H1 (cell line): ENCODE data around the gene GGN. TPM values are rescaled to one million over a fixed set of nuclear protein-coding genes. Genes with fewer than 3 reads are reported as not detected.
A peak's percentile ranks its signal among the peaks of the same experiment; 100 is the strongest.

Source experiments
- ASH2L ChIP-seq: fragments of 200-600, 300-600 bp; sonication (generic); IDR thresholded peaks from one replicate; pipeline ENCODE4 v1.7.1; 2017; ENCODE audit warnings: low read length
- BACH1 ChIP-seq: IDR thresholded peaks from 2 replicates; pipeline ENCODE4 v1.6.1; 2012; ENCODE audit warnings: low read length, improper control_type of control experiment
- BRCA1 ChIP-seq: IDR thresholded peaks from 2 replicates; pipeline ENCODE4 v1.6.1; 2012; ENCODE audit warnings: low read depth, low read length, improper control_type of control experiment
- CBX5 ChIP-seq: fragments of 300-800, 300-1000 bp; sonication (generic); IDR thresholded peaks from 2 replicates; pipeline ENCODE4 v1.7.1; 2016; ENCODE audit warnings: antibody characterized with exemption, low read length, low read depth
- CBX8 ChIP-seq: fragments of 300-800, 300-1000 bp; sonication (generic); IDR thresholded peaks from 2 replicates; pipeline ENCODE4 v1.7.1; 2016; ENCODE audit warnings: low read depth, low read length, borderline replicate concordance
- CHD2 ChIP-seq: IDR thresholded peaks from 2 replicates; pipeline ENCODE4 v1.6.1; 2012; ENCODE audit warnings: low read length, improper control_type of control experiment
- FOSL1 ChIP-seq: IDR thresholded peaks from 2 replicates; pipeline ENCODE4 v1.6.1; 2011; ENCODE audit warnings: mild to moderate bottlenecking, low read depth, low read length, moderate library complexity; ENCODE audit not compliant: insufficient read depth
- GABPA ChIP-seq: IDR thresholded peaks from 2 replicates; pipeline ENCODE4 v1.6.1; 2011; ENCODE audit warnings: mild to moderate bottlenecking, low read length, moderate library complexity, borderline replicate concordance; ENCODE audit not compliant: insufficient read depth
- JUN ChIP-seq: IDR thresholded peaks from 2 replicates; pipeline ENCODE4 v1.6.1; 2011; ENCODE audit warnings: low read depth, mild to moderate bottlenecking, improper control_type of control experiment, low read length
- KDM1A ChIP-seq: fragments of 200-600, 300-600 bp; sonication (generic); IDR thresholded peaks from 2 replicates; pipeline ENCODE4 v1.7.1; 2016; ENCODE audit warnings: mild to moderate bottlenecking, low read length, borderline replicate concordance
- POLR2A ChIP-seq, 2 experiments: IDR thresholded peaks; 1 replicate in 1 of 2; 2 replicates in 1 of 2; pipeline ENCODE4 v1.6.1; 2011; ENCODE audit warnings: low read depth in 2 of 2, low read length in 2 of 2, mild to moderate bottlenecking in 2 of 2; ENCODE audit errors: control extremely low read depth in 1 of 2
- POU5F1 ChIP-seq: IDR thresholded peaks from 2 replicates; pipeline ENCODE4 v1.6.1; 2011; ENCODE audit warnings: low read depth, mild to moderate bottlenecking, low read length, moderate library complexity
- RFX5 ChIP-seq: IDR thresholded peaks from 2 replicates; pipeline ENCODE4 v1.6.1; 2011; ENCODE audit warnings: low read depth, low read length, improper control_type of control experiment, borderline replicate concordance
- RNF2 ChIP-seq: fragments of 200-900, 300-1000 bp; sonication (generic); IDR thresholded peaks from 2 replicates; pipeline ENCODE4 v1.7.1; 2016; ENCODE audit warnings: borderline replicate concordance, low read depth, mild to moderate bottlenecking, antibody characterized with exemption, low read length; ENCODE audit not compliant: poor library complexity, severe bottlenecking; ENCODE audit errors: missing control alignments
- SAP30 ChIP-seq: fragments of 300-600 bp; sonication (generic); IDR thresholded peaks from 2 replicates; pipeline ENCODE4 v1.7.1; 2012; ENCODE audit warnings: low read length, moderate library complexity, mild to moderate bottlenecking, inconsistent platforms; ENCODE audit not compliant: insufficient read depth, insufficient replicate concordance
- SIN3A ChIP-seq, 2 experiments: IDR thresholded peaks in 1 of 2; conservative IDR thresholded peaks in 1 of 2; 2 replicates each; pipeline ENCODE4 v1.6.1; 2011 to 2012; ENCODE audit warnings: low read length in 2 of 2, improper control_type of control experiment in 1 of 2, low read depth in 1 of 2, mild to moderate bottlenecking in 1 of 2
- SP1 ChIP-seq: IDR thresholded peaks from 2 replicates; pipeline ENCODE4 v1.6.1; 2011; ENCODE audit warnings: low read depth, low read length
- SP2 ChIP-seq: IDR thresholded peaks from 2 replicates; pipeline ENCODE4 v1.6.1; 2012; ENCODE audit warnings: mild to moderate bottlenecking, low read length, inconsistent platforms
- SRF ChIP-seq: IDR thresholded peaks from 2 replicates; pipeline ENCODE4 v1.6.1; 2011; ENCODE audit warnings: mild to moderate bottlenecking, low read depth, low read length, moderate library complexity
- polyA plus RNA-seq, 7 experiments: library from polyadenylated mRNA; depleted of rRNA in 3 of 7; stranded (reverse) in 5 of 7; unstranded in 2 of 7; fragments of >200 nt in 5 of 7; fragments of 200-250 nt in 2 of 7; gene quantifications; 1 replicate in 5 of 7; 2 replicates in 1 of 7; 4 replicates in 1 of 7; pipeline versions ENCODE4 v1.2.1 to v1.2.3, GENCODE V29; 2011 to 2013; ENCODE audit warnings: missing spikeins in 2 of 7, mixed read lengths in 2 of 7
- total RNA-seq: library from RNA; stranded (reverse); fragmentation: NEBNext Ultra II Directional; extraction: Animal tissue kit (Norgen Biotek cat#: 25700); gene quantifications from 2 replicates; pipeline ENCODE4 v1.2.1, GENCODE V29; 2021
- TF ChIP-seq, protein P1 (sequence below), 3 experiments: IDR thresholded peaks; 1 replicate in 2 of 3; 2 replicates in 1 of 3; pipeline versions ENCODE4 v1.5.1 to v1.6.1; 2011; ENCODE audit warnings: low read length in 3 of 3, mild to moderate bottlenecking in 3 of 3, inconsistent platforms in 2 of 3, low read depth in 1 of 3, moderate library complexity in 1 of 3; ENCODE audit not compliant: insufficient read depth in 1 of 3; ENCODE audit errors: control extremely low read depth in 1 of 3
- TF ChIP-seq, protein P2 (sequence below): IDR thresholded peaks from 2 replicates; pipeline ENCODE4 v1.6.1; 2011; ENCODE audit warnings: low read length, improper control_type of control experiment

GGN gene
- total and polyA plus RNA-seq, 2 of the 8 experiments (the other 6 are each of a cell fraction or from before 2014, with no cell fraction given) = 0.47 to 1.2 TPM

- TF ChIP-seq JUN = no peak
- TF ChIP-seq ASH2L = no peak
- TF ChIP-seq, protein P1, sequence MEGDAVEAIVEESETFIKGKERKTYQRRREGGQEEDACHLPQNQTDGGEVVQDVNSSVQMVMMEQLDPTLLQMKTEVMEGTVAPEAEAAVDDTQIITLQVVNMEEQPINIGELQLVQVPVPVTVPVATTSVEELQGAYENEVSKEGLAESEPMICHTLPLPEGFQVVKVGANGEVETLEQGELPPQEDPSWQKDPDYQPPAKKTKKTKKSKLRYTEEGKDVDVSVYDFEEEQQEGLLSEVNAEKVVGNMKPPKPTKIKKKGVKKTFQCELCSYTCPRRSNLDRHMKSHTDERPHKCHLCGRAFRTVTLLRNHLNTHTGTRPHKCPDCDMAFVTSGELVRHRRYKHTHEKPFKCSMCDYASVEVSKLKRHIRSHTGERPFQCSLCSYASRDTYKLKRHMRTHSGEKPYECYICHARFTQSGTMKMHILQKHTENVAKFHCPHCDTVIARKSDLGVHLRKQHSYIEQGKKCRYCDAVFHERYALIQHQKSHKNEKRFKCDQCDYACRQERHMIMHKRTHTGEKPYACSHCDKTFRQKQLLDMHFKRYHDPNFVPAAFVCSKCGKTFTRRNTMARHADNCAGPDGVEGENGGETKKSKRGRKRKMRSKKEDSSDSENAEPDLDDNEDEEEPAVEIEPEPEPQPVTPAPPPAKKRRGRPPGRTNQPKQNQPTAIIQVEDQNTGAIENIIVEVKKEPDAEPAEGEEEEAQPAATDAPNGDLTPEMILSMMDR (IDR thresholded peaks at IDR 0.05; ENCODE audit: control extremely low read depth in 1 of 3, insufficient read depth in 1 of 3, low read depth in 1 of 3, low read length in 3 of 3) = no peak
- no peak for TF ChIP-seq POLR2A (IDR thresholded peaks at IDR 0.05; ENCODE audit: control extremely low read depth in 1 of 2, low read depth in 2 of 2, low read length in 2 of 2)
- no peak for TF ChIP-seq KDM1A
- no peak for TF ChIP-seq CBX5
- TF ChIP-seq, protein P2, sequence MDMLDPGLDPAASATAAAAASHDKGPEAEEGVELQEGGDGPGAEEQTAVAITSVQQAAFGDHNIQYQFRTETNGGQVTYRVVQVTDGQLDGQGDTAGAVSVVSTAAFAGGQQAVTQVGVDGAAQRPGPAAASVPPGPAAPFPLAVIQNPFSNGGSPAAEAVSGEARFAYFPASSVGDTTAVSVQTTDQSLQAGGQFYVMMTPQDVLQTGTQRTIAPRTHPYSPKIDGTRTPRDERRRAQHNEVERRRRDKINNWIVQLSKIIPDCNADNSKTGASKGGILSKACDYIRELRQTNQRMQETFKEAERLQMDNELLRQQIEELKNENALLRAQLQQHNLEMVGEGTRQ = no peak
- TF ChIP-seq FOSL1 = no peak
- TF ChIP-seq CHD2 = no peak
- TF ChIP-seq GABPA = no peak
- TF ChIP-seq SP1 = 0 out of 2 replicates have a peak, but pooled peaks have one; percentile 13
- no peak for TF ChIP-seq CBX8
- 0 out of 2 replicates have a peak, but pooled peaks have one; percentile 65 for TF ChIP-seq BACH1
- no peak for TF ChIP-seq SRF
- no peak for TF ChIP-seq SP2
- no peak for TF ChIP-seq POU5F1
- no peak for TF ChIP-seq RFX5
- TF ChIP-seq SAP30 = no peak
- TF ChIP-seq BRCA1 = no peak
- peak; percentile 52 to 85; a peak in 2 of 4 replicates for TF ChIP-seq SIN3A (conservative IDR thresholded peaks at IDR 0.05 in 1 of 2, IDR thresholded peaks at IDR 0.05 in 1 of 2; ENCODE audit: low read depth in 1 of 2, low read length in 2 of 2)
- no peak for TF ChIP-seq RNF2
Observed at GRCh38 chr19:38336638-38337359, 51.0 kb downstream of the GGN start (continued).
